Tibial artery (tissue), 4 donors: ENCODE data around the gene SLC2A4.
A peak's percentile ranks its signal among the peaks of the same experiment; 100 is the strongest.
"Not testable (repeated sequence)": the region's sequence is repeated elsewhere in the genome, so short reads cannot be mapped to it uniquely, and the experiment has no call there.

Source experiments
- DNase-seq, 2 donors: peaks; one replicate each; pipeline ENCODE4 v3.0.0-alpha.2; 2019
- H3K27ac ChIP-seq, 2 donors: fragments of 200-600 bp; sonication (generic) in 1 of 2; 1 replicate in 1 of 2; 2 replicates in 1 of 2; pipeline ENCODE4 v1.5.1; 2018 to 2019; ENCODE audit warnings: mild to moderate bottlenecking in 1 of 2
- H3K27me3 ChIP-seq, 2 donors: fragments of 200-600 bp; sonication (generic) in 1 of 2; one replicate each; pipeline versions ENCODE4 v1.5.1 to v1.6.0; 2016 to 2019
- H3K36me3 ChIP-seq, 3 donors: fragments of 200-600 bp; sonication (generic) in 2 of 3; one replicate each; pipeline ENCODE4 v1.5.1; 2016 to 2019; ENCODE audit warnings: mild to moderate bottlenecking in 2 of 3
- H3K4me1 ChIP-seq, 4 donors: fragments of 200-600 bp; sonication (generic) in 2 of 4; 1 replicate in 3 of 4; 2 replicates in 1 of 4; pipeline ENCODE4 v1.5.1; 2016 to 2019
- H3K4me3 ChIP-seq, 2 donors: fragments of 200-600 bp; sonication (generic) in 1 of 2; 1 replicate in 1 of 2; 2 replicates in 1 of 2; pipeline ENCODE4 v1.5.1; 2018 to 2019; ENCODE audit warnings: mild to moderate bottlenecking in 2 of 2
- H3K9me3 ChIP-seq, 3 donors: fragments of 200-600 bp; sonication (generic) in 1 of 3; one replicate each; pipeline ENCODE4 v1.5.1; 2016 to 2019
- intact Hi-C: fragments of 100-400 bp; cut with DNase I; formaldehyde crosslinking; loops from one replicate; pipeline ENCODE4 v1.15.0; 2023; ENCODE audit warnings: low total_unique reads
- TF ChIP-seq, protein P1 (sequence below), 2 experiments: fragments of 200-600 bp in 1 of 2; fragments of 450-650 bp in 1 of 2; IDR thresholded peaks; one replicate each; pipeline ENCODE4 v1.5.1; 2017 to 2019; ENCODE audit warnings: antibody characterized with exemption in 2 of 2, mild to moderate bottlenecking in 1 of 2, moderate library complexity in 1 of 2

The SLC2A4 gene

GRCh38 chr17:7328840-7329373, 47.4 kb downstream of the SLC2A4 start, which contains the start of gene NEURL4:
Gene NEURL4, minus strand, starts transcription at chr17:7329335. Its CDS starts 23 bp downstream, at chr17:7329312.
- Histone ChIP-seq H3K4me3 (peak within 1 kb of the TSS; percentile 58 to 62), H3K4me1 (peaks cover 0 to 23% (median 16%) of the 10 kb centered on the region in 4 donors), H3K36me3 (peaks cover 2 to 39% (median 18%) of the 10 kb centered on the region in 3 donors), H3K27me3 (peaks cover 0 to 12% of the 10 kb centered on the region in 2 donors), H3K27ac (peak within 1 kb of the TSS; percentile 92), H3K9me3 (no peaks in the 10 kb centered on the region)
- TF ChIP-seq, protein P1, sequence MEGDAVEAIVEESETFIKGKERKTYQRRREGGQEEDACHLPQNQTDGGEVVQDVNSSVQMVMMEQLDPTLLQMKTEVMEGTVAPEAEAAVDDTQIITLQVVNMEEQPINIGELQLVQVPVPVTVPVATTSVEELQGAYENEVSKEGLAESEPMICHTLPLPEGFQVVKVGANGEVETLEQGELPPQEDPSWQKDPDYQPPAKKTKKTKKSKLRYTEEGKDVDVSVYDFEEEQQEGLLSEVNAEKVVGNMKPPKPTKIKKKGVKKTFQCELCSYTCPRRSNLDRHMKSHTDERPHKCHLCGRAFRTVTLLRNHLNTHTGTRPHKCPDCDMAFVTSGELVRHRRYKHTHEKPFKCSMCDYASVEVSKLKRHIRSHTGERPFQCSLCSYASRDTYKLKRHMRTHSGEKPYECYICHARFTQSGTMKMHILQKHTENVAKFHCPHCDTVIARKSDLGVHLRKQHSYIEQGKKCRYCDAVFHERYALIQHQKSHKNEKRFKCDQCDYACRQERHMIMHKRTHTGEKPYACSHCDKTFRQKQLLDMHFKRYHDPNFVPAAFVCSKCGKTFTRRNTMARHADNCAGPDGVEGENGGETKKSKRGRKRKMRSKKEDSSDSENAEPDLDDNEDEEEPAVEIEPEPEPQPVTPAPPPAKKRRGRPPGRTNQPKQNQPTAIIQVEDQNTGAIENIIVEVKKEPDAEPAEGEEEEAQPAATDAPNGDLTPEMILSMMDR (IDR thresholded peaks at IDR 0.05): no peak
- intact Hi-C loops: no loop called here
- peak in 1 of 2 donors; percentile 79 for DNase-seq

GRCh38 chr17:7329374-7329996, 48.0 kb downstream of the SLC2A4 start:
- H3K4me1 ChIP-seq: peaks cover 0 to 23% (median 16%) of the 10 kb centered on the region in 4 donors
- peaks cover 0 to 17% of the 10 kb centered on the region in 2 donors for H3K27me3 ChIP-seq
- intact Hi-C loops: no loop called here
- peak overlapping the region; percentile 92 for H3K27ac ChIP-seq
- TF ChIP-seq, protein P1 (IDR thresholded peaks at IDR 0.05): no peak
- DNase-seq: peak; percentile 99
- H3K9me3 ChIP-seq: no peaks in the 10 kb centered on the region
- peaks cover 0 to 34% (median 14%) of the 10 kb centered on the region in 3 donors for H3K36me3 ChIP-seq
- H3K4me3 ChIP-seq: peak overlapping the region; percentile 58 to 62

DNA sequence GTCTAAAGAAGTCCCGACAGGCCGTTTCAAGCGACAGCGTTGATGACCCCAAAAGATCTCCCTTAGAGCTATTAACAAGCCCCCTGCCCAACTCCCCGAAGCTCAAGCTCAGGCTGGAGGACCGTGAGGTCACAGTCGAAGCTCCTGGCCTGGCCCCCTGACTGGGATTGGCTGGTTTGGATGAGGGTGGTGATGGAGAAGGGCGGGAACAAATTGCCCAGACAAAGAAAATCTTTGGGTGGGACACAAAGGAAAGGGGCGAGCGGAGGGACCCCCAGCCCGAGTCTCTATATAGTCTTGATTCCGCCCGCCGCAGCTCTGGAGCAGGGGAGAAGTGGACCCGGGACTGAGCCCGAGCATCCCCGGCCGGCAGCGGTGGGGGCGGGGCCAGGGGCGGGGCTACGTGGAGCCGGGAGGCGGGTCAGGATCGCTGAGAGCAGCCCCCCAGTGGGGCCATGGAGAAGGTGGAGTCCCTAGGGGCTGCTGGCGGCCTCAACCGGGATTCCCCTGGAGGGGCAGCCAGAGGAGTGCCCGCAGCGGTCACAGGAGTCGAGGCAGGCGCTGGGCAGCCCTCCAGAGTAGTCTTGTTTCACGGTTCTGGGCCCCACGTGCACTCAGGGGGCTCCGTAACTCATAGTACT, 48.6 kb downstream of the SLC2A4 start:
- Histone ChIP-seq H3K4me1 (peaks cover 0 to 23% (median 16%) of the 10 kb centered on the region in 4 donors), H3K36me3 (peaks cover 0 to 27% (median 8%) of the 10 kb centered on the region in 3 donors), H3K9me3 (no peaks in the 10 kb centered on the region), H3K27ac (peak overlapping the region; percentile 92), H3K4me3 (peak overlapping the region; percentile 58 to 62), H3K27me3 (peaks cover 0 to 24% of the 10 kb centered on the region in 2 donors)
- intact Hi-C loops: no loop called here
- DNase-seq: peak; percentile 79 to 89
- TF ChIP-seq, protein P1 (IDR thresholded peaks at IDR 0.05): no peak

- intact Hi-C loops: no loop called here
Observed at GRCh38 chr17:7330638-7331015, 49.1 kb downstream of the SLC2A4 start.

GRCh38 chr17:7332111-7332510, 50.6 kb downstream of the SLC2A4 start:
- intact Hi-C loops: no loop called here
- H3K27ac ChIP-seq: no peak overlapping the region
- H3K36me3 ChIP-seq: peaks cover 0 to 7% (median 0%) of the 10 kb centered on the region in 3 donors
- H3K4me3 ChIP-seq: no peak overlapping the region
- DNase-seq: no peak
- H3K9me3 ChIP-seq: no peaks in the 10 kb centered on the region
- H3K4me1 ChIP-seq: peaks cover 0 to 23% (median 16%) of the 10 kb centered on the region in 4 donors
- TF ChIP-seq, protein P1 (IDR thresholded peaks at IDR 0.05): no peak
- peaks cover 0 to 44% of the 10 kb centered on the region in 2 donors for H3K27me3 ChIP-seq

More at GRCh38 chr17:7330638-7331015, 49.1 kb downstream of the SLC2A4 start:
- peaks cover 0 to 22% (median 3%) of the 10 kb centered on the region in 3 donors for H3K36me3 ChIP-seq
- H3K4me3 ChIP-seq: peak overlapping the region; percentile 58 to 62
- H3K27ac ChIP-seq: peak overlapping the region; percentile 92
- no peak for DNase-seq
- H3K9me3 ChIP-seq: no peaks in the 10 kb centered on the region
- TF ChIP-seq, protein P1 (IDR thresholded peaks at IDR 0.05): no peak
- H3K27me3 ChIP-seq: peaks cover 0 to 29% of the 10 kb centered on the region in 2 donors
- H3K4me1 ChIP-seq: peaks cover 0 to 23% (median 16%) of the 10 kb centered on the region in 4 donors

- intact Hi-C loops, H3K36me3 ChIP-seq, H3K9me3 ChIP-seq, H3K27ac ChIP-seq, H3K4me3 ChIP-seq, DNase-seq: not testable (repeated sequence)
- Histone ChIP-seq H3K27me3 (peaks cover 0 to 45% of the 10 kb centered on the region in 2 donors), H3K4me1 (peaks cover 0 to 19% (median 16%) of the 10 kb centered on the region in 4 donors)
Observed at GRCh38 chr17:7332600-7333069, 51.1 kb downstream of the SLC2A4 start.
